GM21367 (cell line): Measurements from ENCODE around the gene PTPRT.

ENCODE experiments used
- ATAC-seq: cut with Tn5 transposase; IDR thresholded peaks from one replicate; pipeline ENCODE4 v1.9.1; 2021; ENCODE audit not compliant: unreplicated experiment

PTPRT gene

GRCh38 chr20:42576167-42576566, 613.5 kb downstream of the PTPRT start:
- ATAC-seq: no peak

- no peak for ATAC-seq
Measured at GRCh38 chr20:42572320-42573016, 617.2 kb downstream of the PTPRT start.

DNA sequence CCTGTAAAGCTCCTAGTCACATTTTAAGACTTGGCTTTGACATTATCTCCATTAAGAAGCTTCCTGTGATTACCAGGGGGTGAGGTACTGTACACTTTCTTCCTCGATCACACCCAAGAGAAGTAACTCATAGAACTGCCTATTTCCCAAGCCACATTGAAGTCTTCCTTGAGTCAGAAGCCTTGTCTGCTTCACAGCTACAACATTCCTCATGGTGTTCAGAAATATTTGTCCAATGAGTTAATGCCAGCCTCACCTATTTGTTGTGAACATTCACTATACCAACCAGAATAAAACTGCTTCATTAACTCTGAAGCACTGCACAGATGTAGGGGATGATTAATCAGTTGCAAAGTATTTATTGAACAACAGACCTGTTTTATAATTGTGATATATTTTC, 622.3 kb downstream of the PTPRT start:
- no peak for ATAC-seq

- ATAC-seq: no peak
Measured at GRCh38 chr20:42565235-42565995, 624.3 kb downstream of the PTPRT start.

DNA sequence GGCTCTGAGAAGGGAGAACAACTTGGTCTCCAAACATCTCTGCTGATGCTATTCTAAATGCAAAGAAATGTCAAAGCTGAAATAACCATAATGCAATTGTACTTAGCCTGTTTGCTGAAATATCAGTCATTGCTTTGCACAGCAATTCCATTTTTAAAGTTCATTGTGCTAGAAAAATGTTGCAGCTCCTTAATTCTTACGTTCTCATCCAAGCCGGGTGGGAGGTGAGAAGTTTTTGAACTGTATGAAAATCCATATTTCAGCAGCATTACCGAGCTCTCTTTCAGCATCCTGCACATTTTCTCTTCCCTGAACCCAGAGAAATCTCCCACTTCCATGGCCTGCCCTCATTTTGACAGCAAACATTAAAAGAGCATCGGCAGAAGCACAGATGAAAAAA, 630.0 kb downstream of the PTPRT start:
- ATAC-seq: no peak

DNA sequence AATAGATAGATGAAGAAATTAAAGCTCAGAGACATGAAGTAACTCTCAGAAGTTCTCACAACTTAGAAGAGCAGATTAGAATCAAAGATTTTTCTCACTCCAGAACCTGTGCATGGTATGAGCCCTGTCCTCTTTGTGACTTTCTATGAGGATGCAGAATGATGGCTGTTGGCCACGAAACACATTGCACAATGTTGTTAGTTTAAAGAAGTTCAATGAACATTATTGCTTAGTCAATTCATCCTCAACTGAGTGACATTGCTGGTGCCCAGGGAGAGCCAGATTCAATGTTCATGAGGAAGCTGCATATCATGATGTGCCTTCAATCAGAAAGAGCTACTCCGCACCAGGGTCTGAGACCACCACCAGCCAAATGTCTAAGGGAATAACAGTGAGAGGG, 633.1 kb downstream of the PTPRT start:
- no peak for ATAC-seq

- no peak for ATAC-seq
Measured at GRCh38 chr20:42553374-42553773, 636.3 kb downstream of the PTPRT start.

GRCh38 chr20:42549496-42549895, 640.2 kb downstream of the PTPRT start:
- ATAC-seq: no peak

DNA sequence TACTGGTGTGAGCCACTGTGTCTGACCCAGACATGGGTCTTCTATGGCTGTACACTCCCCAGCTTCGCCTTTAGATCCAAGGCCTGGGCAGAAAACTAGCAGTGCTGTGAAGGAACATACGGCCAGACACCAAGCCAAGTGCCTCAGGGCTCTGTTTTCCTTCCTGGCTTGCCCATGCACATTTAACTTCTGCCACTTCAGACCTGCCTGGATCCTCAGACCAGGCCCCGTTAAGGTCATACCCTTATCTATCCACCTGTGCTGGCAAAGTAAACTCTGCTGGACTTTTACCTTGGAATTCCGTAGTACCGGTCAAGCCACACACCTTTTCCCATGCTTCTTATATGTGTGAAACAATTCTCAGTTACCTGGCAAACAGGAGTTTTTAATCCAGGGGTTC, 644.8 kb downstream of the PTPRT start:
- ATAC-seq: no peak

- ATAC-seq: no peak
Measured at GRCh38 chr20:42532831-42533230, 656.9 kb downstream of the PTPRT start.

GRCh38 chr20:42531508-42531961, 658.2 kb downstream of the PTPRT start:
- peak; percentile 53 for ATAC-seq

DNA sequence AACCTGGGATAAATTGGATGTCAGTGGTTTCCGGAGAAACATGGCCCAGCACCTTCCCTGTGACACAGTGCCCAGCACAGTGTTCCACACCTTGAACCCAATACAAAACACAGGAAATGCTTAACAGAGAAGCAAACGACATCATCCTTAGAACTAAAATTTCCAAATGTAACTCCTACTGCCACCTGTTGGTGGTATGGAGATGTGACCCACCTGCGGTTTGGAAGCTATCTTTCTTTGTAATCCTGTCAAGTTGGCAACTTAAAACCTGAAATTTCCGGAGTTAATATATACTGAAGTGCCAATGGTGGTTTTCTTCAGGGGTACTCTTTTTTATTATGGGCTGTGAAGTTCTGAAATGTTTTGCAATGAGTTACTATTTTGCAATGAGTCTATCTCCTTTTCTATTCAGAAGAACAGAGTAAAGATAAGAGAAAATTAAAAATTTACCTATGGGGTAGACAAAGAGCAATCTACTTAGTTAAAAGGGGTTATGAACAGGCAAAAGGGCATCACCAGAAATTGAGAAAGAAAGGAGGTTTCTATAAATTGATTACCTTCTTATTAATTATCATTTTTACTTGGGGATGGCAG, 658.8 kb downstream of the PTPRT start:
- ATAC-seq: no peak

DNA sequence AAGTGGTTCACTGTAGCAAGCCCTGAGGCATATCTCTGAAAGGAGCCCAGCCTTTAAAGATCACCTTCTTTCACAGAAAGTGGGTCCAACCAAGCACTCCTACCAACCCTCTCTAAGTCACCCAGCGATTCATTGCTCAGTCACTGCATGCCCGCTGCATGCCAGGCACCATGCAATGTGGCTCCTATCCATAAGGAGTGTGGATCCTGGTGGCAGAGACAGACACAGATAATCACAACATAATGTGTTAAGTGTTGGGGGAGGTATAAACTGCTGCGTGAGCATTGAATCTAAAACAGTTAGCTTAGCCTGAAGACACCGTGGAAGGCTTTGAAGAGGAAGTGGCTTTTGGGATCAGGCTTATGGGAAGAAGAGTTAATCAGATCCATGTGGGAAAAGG, 659.5 kb downstream of the PTPRT start:
- no peak for ATAC-seq

- no peak for ATAC-seq
Measured at GRCh38 chr20:42524058-42524457, 665.6 kb downstream of the PTPRT start.

GRCh38 chr20:42516692-42517091, 673.0 kb downstream of the PTPRT start:
- no peak for ATAC-seq

GRCh38 chr20:42510686-42511085, 679.0 kb downstream of the PTPRT start:
- ATAC-seq: no peak

DNA sequence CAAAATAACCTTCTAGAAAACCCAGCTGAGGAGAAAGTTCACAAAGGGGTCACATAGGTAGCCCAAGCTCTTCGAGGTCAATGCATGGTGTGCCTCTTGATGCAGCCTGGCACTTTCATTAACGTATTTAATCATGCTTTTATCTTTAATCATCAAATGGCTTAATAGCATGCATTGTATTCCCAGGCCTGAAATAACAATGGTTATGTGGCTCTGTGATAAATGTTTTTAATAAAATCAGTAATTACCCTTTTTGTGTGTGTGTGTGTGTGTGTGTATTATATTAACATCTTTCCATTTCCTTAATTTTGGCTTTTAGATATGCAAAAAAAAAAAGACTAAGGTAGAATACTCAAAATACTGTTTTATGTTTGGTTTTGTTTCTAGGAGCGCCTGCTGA, 681.8 kb downstream of the PTPRT start:
- no peak for ATAC-seq

- no peak for ATAC-seq
Measured at GRCh38 chr20:42506397-42506796, 683.3 kb downstream of the PTPRT start.

- no peak for ATAC-seq
Measured at GRCh38 chr20:42502591-42502990, 687.1 kb downstream of the PTPRT start.

- no peak for ATAC-seq
Measured at GRCh38 chr20:42496595-42496994, 693.1 kb downstream of the PTPRT start.

DNA sequence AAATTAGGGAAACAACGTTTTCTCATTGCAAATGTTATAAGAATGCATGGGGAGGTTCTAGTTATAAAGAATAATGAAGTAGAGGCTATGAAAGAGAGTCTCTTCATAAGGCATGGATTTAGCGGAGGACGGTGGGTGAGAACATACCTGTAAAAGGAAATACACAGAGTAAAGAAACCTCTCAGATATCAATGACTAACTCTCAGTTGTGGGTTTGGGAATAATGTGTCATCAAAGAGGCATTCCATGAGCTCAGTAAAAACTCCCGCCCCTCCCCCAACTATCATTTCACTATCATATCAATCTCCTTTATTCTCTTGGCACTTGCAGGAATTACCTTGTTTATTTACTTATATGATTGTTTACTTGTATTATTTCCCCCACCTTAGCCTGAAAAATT, 695.4 kb downstream of the PTPRT start:
- no peak for ATAC-seq

DNA sequence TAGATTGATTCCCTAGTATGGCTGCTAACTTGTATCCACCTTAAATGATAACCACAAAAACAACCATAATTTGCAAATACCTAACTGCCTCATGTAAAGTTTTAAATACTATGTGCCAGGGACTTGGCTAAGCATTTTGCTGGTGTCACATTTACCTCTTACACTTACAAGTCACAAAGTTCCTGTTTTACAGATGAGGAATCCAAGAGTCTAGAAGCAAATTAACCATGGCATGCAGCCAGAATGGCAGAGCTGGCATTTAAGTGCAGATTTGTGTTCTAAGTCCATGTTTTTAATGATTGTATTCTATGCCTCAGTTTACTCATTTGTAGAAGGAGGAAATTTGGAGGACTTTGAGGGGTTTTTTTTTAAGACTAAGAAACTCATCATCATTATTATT, 696.7 kb downstream of the PTPRT start:
- no peak for ATAC-seq
